Measurements from ENCODE around the gene FA2H. TPM values are rescaled to one million over a fixed set of nuclear protein-coding genes. Genes with fewer than 3 reads are reported as not detected.

FA2H gene
- total RNA-seq, 4 donors from 2014 or later, result 1.2 to 4.2 (median 2.0) TPM

- intact Hi-C loops (cut with DNase I), result no loop called here
- no peaks in the 10 kb centered on the region for H3K27me3 ChIP-seq
- TF ChIP-seq POLR2A (IDR thresholded peaks at IDR 0.05), result peak in 1 of 2 donors; percentile 43
- TF ChIP-seq CTCF (IDR thresholded peaks at IDR 0.05), result no peak
- H3K36me3 ChIP-seq, result peaks cover 0 to 9% of the 10 kb centered on the region in 2 donors
- WGBS, 2 donors, result 1 to 2% methylated on average over 22 to 51 of the region's 63 CpGs
- H3K9me3 ChIP-seq, result no peaks in the 10 kb centered on the region
- peak within 1 kb of the TSS; percentile 62 to 69 (median 63) for H3K4me3 ChIP-seq (replicated peaks in 1 of 3)
- no peak within 1 kb of the TSS for H3K27ac ChIP-seq
- H3K4me1 ChIP-seq, result peaks cover 7 to 10% of the 10 kb centered on the region in 2 donors
- peak; percentile 98 for DNase-seq
Measured at GRCh38 chr16:74666425-74667254, 108.0 kb downstream of the FA2H start, which contains the start of gene RFWD3. RFWD3 (minus strand) TSS chr16:74666877; CDS start chr16:74661449, 5,428 bp downstream.

GRCh38 chr16:74666010-74666421, 108.6 kb downstream of the FA2H start:
- peak overlapping the region; percentile 62 to 69 (median 63) for H3K4me3 ChIP-seq (replicated peaks in 1 of 3)

More at GRCh38 chr16:74666010-74666421, 108.6 kb downstream of the FA2H start:
- DNase-seq, result no peak
- TF ChIP-seq CTCF (IDR thresholded peaks at IDR 0.05) (no peak), POLR2A (IDR thresholded peaks at IDR 0.05) (no peak)
- H3K4me1 ChIP-seq, result peaks cover 7 to 10% of the 10 kb centered on the region in 2 donors
- H3K36me3 ChIP-seq, result peaks cover 3 to 7% of the 10 kb centered on the region in 2 donors
- H3K9me3 ChIP-seq, result no peaks in the 10 kb centered on the region
- no peaks in the 10 kb centered on the region for H3K27me3 ChIP-seq
- no peak overlapping the region for H3K27ac ChIP-seq
- intact Hi-C loops (cut with DNase I), result no loop called here
- WGBS, 2 donors, result 8 to 10% methylated on average over 8 of the region's 8 CpGs

Other genes with a start within 250 kb of the FA2H start
- gene GLG1, start 167.7 kb downstream of the FA2H start, total RNA-seq, result 100 to 1,000 TPM; 127 to 182 (median 151) TPM
- gene RFWD3, start 107.9 kb downstream of the FA2H start, total RNA-seq, result 10 to 100 TPM; 14.6 to 32.9 (median 25.1) TPM
- gene MLKL, start 74.0 kb downstream of the FA2H start, total RNA-seq, result 10 to 100 TPM in 1 of 4 donors, 1 to 10 TPM in 3; 6.0 to 12.0 (median 9.9) TPM
- 10 to 100 TPM; 40.2 to 55.8 (median 46.9) TPM for gene WDR59, start 210.3 kb upstream of the FA2H start, total RNA-seq
- gene ZNRF1, start 224.2 kb upstream of the FA2H start, total RNA-seq, result 10 to 100 TPM; 47.4 to 94.5 (median 57.4) TPM